GM21515 (cell line): ENCODE results near the gene CYP26A1.

ENCODE experiments used
- ATAC-seq: cut with Tn5 transposase; IDR thresholded peaks from one replicate; pipeline ENCODE4 v1.9.1; 2021; ENCODE audit not compliant: unreplicated experiment

Gene CYP26A1

GRCh38 chr10:93073539-93074146 lies at the start of gene CYP26A1:
Gene CYP26A1 (plus strand): TSS chr10:93073893. CDS start chr10:93073935, 42 bp downstream.
- ATAC-seq, result no peak

DNA sequence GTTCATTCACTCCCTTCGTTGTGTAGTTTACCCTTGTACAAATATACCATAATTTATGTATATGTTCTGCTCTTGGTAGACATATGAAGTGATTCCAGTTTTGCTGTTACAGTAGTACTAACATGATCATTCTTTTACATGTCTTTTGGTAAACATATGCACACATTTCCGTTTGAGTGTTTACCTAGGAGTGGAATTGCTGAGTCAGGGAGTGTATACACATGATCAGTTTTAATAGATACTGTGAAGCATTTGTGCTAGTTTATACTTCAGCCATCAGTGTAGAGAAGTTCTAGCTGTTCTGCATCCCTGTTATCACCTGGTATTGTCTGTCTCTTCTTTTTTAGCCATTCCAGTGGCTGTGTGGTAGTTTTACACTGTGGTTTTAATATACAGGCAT lies 47.6 kb upstream of the CYP26A1 start:
- no peak for ATAC-seq

DNA sequence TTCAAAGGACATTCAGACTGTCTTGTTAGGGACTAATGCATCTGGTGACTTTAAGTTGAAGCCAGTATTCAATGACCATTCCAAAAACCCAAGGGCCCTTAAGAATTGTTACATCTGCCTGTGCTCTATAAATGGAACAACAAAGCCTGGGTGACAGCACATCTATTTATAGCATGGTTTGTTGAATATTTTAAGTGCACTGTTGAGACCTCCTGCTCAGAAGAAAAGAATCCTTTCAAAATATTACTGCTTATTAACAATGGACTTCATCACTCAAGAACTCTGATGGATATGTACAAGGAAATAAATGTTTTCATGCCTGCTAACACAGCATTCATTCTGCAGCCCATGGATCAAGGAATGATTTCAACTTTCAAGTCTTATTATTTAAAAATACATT lies 46.2 kb upstream of the CYP26A1 start:
- ATAC-seq, result no peak

DNA sequence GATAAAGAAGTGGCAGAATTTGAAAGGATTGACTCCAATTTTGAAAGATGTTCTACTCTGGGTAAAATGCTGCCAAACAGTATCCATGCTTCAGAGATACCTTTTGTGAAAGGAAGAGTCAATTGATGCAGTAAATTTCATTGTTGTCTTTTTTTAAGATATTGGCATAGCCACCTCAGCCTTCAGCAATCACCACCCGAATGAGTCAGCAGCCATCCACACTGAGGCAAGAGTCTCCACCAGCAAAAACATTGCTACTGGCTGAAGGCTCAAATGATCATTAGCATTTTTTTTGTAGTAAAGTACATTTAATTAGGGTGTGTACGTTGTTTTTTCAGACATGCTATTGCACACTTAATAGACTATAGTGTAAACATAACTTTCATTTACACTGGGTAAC lies 44.8 kb upstream of the CYP26A1 start:
- no peak for ATAC-seq

- no peak for ATAC-seq
These were observed 43.3 kb upstream of the CYP26A1 start for GRCh38 chr10:93030409-93030808.

- ATAC-seq, result no peak
These were observed 41.4 kb upstream of the CYP26A1 start for GRCh38 chr10:93032105-93032808.

DNA sequence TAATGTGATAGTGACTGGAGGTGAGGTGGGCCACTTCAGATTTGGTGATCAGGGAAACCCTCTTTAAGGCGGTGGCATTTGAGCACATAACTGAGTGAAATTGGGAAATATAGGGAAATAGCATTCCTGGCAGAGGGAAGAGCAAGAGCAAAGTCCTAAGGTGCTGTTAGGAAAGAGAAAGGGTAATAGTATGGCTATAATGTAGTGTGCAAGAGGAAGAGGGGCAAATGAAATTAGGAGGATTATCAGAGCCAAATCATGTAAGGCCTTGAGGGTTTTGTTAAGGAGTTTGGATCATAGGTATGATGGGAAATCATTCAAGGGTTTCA lies 40.9 kb upstream of the CYP26A1 start:
- ATAC-seq, result no peak

- no peak for ATAC-seq
These were observed 39.3 kb upstream of the CYP26A1 start for GRCh38 chr10:93034426-93034825.

DNA sequence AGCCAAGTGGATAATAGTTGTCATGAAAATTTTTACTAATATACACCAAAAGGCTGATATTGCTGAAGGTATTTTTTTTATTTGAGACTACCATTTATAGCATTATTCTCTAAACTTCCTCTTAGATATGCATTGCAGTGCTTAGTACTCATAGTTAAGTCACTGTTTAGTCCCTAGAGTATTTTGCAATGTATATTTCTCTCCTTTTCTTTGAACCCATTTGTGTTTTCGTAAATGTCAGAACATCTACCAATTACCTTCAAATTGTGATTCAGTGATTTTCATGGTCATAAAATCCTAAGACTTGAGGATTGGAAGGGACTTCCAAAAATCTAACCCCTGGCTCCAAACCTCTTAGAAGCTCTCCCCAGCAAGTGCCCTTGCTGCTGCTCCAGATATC lies 34.6 kb upstream of the CYP26A1 start:
- no peak for ATAC-seq

DNA sequence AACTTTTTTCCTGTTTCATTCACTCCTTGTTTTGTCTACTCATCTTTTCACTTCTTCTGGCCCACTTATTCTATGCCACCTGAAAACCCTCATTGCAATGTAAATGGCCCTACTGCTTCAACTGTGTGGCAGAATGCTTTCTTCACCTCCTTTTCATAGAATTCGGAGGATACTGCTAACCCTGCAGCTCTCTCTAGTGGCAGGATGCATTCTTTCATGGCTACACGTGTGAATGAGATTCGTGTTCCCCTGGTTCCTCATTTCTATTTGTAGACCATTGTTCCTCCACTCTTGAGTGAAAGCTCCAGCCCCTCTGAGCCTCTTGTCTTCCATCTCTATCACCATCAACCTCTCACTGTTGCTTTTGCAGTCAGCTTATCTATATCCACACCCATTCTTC lies 34.0 kb upstream of the CYP26A1 start:
- ATAC-seq, result no peak

GRCh38 chr10:93054486-93054885 lies 19.2 kb upstream of the CYP26A1 start:
- ATAC-seq, result no peak

- ATAC-seq, result no peak
These were observed 15.6 kb upstream of the CYP26A1 start for GRCh38 chr10:93058139-93058538.

GRCh38 chr10:93059975-93060886 lies 13.5 kb upstream of the CYP26A1 start, which contains the start of gene CYP26C1:
Gene CYP26C1 (plus strand): TSS chr10:93060798. CDS start chr10:93061264, 466 bp downstream.
- ATAC-seq, result no peak

DNA sequence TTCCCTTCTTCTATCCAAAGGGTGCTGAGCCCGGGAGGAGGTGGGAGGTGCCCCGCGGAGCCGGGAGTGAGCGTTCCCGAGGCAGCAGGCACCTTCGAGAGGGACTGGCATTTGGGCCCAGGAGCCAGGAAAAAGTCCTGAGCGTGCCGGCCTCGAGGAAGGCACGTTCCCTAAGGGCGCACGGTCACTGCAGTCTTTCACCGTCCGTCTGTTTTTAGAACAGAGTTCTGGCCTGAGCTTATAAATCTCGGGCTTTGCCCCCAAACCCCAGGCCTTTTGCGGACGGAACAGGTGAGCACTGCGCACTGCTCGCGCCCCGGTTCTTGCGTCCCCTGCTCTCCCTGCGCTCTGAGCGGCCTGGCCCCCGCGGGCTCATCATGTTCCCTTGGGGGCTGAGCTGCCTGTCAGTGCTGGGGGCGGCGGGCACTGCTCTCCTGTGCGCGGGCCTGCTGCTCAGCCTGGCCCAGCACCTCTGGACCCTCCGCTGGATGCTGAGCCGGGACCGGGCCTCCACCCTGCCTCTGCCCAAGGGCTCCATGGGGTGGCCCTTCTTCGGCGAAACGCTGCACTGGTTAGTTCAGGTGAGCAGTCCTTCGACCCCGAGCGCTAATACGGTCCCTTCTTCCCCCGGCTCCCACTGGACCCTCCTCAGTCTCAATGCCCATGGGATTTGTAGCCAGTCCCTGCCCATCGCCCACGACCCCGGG lies 12.7 kb upstream of the CYP26A1 start:
- no peak for ATAC-seq

DNA sequence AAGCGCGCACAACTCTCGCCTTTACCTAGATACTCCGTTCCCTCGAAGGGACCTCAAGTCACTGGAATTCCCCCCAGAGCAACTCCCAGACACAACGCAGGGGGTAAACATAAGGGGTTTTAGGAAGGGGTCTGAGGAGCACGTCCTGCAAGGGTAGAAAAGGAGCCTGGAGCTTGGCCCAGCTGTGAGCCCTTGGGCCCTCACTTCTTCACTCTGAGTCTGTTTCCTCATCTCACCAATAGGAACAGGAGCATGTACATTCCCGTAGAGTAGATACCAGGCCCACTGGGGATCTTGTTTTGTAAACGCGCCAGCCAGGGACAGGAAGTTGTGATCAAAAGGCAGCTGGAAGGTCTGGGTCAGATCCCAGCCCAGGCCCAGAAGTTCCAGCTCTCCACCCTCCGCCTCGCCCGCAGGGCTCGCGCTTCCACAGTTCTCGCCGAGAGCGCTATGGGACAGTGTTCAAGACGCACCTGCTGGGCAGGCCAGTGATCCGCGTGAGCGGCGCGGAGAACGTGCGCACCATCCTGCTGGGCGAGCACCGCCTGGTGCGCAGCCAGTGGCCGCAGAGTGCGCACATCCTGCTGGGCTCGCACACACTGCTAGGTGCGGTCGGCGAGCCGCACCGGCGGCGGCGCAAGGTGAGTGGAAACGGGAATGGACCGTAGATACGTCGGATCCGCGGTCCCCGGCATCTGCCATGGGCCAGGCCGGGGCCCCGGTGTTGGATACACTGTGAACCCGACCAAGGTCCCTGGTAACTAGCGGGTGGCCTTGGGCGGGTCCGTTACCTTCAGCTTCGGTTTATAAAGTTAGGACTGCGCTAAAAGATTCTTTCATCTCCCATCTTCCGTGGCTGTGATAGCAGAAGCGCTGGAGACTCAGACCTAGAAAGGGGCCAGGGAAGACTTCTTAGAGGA lies 11.8 kb upstream of the CYP26A1 start:
- ATAC-seq, result no peak

GRCh38 chr10:93062514-93063143 lies 11.1 kb upstream of the CYP26A1 start:
- ATAC-seq, result no peak

GRCh38 chr10:93063144-93063976 lies 10.3 kb upstream of the CYP26A1 start:
- no peak for ATAC-seq

DNA sequence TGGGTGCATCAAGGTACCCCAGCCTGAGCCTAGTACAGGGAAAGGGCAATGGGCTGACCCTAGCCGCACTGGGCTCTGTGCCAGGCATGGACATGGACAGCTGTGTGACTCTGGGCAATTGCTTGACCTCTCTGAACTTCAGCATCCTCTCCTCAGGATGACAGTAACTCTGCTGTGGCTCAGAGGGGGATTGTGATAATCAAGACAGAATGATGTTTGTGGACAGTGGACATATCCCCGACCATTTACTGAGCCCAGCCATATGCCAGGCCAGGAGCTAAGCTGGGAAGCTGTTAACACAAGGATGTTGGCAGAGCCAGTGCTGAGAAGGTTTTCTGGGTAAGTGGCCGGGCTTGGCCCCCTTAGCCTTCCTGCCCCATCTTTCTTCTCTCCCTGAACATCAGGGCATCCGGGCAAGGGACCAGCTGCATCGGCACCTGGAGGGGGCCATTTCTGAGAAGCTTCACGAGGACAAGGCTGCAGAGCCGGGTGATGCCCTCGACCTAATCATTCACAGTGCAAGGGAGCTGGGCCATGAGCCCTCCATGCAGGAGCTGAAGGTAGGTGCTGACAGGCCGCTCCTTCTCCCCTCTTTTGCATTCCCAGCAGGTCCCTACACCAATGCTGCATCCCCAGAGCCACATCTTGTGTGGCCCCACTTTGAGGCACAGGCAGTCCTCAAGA lies 9.6 kb upstream of the CYP26A1 start:
- no peak for ATAC-seq
